DND-41 (cell line): ENCODE data around the gene SLC8A2.

Source experiments
- EZH2 ChIP-seq: IDR thresholded peaks from 3 replicates; pipeline ENCODE4 v1.6.1; 2012; ENCODE audit warnings: borderline replicate concordance, low read depth, mild to moderate bottlenecking, moderate library complexity, low read length, inconsistent platforms; ENCODE audit not compliant: severe bottlenecking
- TF ChIP-seq, protein P1 (sequence below): IDR thresholded peaks from 2 replicates; pipeline ENCODE4 v1.5.1; 2012; ENCODE audit warnings: borderline replicate concordance, low read length, moderate library complexity, mild to moderate bottlenecking; ENCODE audit not compliant: poor library complexity, severe bottlenecking; ENCODE audit errors: extremely low read depth

- TF ChIP-seq, protein P1, sequence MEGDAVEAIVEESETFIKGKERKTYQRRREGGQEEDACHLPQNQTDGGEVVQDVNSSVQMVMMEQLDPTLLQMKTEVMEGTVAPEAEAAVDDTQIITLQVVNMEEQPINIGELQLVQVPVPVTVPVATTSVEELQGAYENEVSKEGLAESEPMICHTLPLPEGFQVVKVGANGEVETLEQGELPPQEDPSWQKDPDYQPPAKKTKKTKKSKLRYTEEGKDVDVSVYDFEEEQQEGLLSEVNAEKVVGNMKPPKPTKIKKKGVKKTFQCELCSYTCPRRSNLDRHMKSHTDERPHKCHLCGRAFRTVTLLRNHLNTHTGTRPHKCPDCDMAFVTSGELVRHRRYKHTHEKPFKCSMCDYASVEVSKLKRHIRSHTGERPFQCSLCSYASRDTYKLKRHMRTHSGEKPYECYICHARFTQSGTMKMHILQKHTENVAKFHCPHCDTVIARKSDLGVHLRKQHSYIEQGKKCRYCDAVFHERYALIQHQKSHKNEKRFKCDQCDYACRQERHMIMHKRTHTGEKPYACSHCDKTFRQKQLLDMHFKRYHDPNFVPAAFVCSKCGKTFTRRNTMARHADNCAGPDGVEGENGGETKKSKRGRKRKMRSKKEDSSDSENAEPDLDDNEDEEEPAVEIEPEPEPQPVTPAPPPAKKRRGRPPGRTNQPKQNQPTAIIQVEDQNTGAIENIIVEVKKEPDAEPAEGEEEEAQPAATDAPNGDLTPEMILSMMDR, result no peak
- no peak for TF ChIP-seq EZH2
These were observed 41.5 kb downstream of the SLC8A2 start for GRCh38 chr19:47430041-47430802.
